GM10847 (cell line): ENCODE measurements around the gene FECH.

Experiments
- POLR2A ChIP-seq: IDR thresholded peaks from 2 replicates; pipeline ENCODE4 v1.6.1; 2011; ENCODE audit not compliant: insufficient read length; ENCODE audit errors: extremely low read depth

FECH gene

GRCh38 chr18:57550510-57550909, 36.0 kb downstream of the FECH start:
- no peak for TF ChIP-seq POLR2A

GRCh38 chr18:57547260-57547659, 39.2 kb downstream of the FECH start:
- no peak for TF ChIP-seq POLR2A

DNA sequence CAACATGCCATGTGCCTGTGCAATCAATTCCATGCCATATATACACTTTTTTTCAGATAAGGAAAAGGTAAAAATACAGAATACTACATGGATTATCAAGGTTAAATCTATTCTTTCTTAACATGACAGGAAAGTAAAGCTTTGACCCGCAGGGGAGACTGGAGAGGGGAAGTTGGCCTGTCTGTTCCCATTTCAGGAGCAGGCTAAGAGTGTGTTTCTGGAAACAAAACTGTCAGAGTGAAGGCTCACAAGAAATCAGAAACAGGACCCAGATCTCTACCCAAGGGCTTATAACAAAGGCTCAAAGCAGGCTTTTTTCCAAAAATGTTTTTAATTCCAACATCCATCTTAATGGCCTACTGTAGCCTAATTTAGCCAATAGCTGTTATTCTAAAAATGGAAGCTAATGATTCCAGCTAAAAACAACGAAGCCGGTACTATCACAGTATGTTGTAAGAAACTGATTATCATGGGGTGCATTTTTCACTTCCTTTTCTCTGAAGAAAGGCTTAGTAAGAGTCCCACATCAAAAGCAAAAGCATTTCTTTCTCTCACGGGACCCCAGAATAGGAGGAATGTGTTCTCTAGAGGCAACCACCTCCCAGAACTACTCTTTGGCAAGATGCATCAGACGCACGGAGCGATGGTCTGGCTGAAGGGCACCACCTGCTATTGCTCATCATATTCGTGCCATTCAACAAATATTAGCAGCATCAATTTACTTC, 41.4 kb downstream of the FECH start:
- TF ChIP-seq POLR2A, result no peak

GRCh38 chr18:57543560-57543959, 42.9 kb downstream of the FECH start:
- no peak for TF ChIP-seq POLR2A

- TF ChIP-seq POLR2A, result no peak
Measured at GRCh38 chr18:57542812-57543427, 43.6 kb downstream of the FECH start.

GRCh38 chr18:57542126-57542525, 44.4 kb downstream of the FECH start:
- TF ChIP-seq POLR2A, result no peak

DNA sequence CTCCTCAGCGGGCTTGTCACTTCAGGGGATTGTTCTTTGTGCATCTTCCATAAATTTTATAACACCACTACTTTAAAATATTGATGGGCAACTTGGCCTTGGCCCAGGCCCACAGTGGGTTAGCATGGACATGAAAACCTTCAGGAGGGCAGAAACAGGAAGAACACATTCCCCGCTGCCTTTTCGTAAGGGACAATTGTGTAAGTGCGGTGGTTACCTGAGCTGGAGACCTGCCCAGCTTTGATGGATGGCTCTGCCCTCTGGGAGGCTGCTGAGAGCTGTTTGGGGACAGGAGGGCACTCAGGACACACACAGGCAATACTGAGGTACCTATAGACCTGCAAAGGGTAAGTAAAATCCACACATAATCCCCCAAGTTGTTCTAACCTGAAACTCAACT, 46.8 kb downstream of the FECH start:
- no peak for TF ChIP-seq POLR2A

DNA sequence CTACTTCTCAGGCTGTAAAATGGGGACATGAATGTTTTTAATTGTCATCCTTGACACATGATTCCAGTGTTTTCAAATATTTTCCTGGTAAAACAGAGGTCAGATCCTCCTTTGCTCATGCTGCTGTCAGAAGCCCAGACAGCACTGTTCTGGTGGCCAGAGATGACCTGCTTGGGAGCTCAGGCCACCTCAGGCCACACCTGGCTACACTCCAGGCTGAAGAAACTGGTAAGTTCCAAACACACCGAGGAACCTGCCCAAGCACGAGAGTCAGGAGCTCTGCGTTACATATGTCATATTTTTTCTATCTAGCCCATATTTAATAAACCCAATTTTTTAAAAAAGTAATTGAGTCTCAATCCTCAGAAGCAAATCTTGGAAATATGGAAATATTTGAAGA, 47.9 kb downstream of the FECH start:
- TF ChIP-seq POLR2A, result no peak

DNA sequence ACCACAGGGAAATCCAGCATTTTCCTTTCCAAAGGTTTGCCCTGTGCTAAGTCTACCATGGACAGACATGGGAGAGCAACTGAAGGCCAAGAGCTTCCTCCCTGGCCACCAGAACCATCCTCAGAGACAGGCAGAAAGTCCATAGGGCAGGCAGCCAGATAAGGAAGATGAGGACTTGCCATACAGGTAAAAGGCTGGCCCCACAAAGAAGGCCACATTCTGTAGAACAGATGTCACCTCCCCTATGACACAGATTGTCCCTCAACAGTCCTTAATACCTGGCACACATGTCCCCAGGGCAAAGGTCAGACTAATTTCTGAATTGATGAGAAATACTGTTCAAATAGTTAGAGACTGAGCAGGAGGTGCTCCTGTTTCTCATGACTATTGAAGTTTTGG, 52.0 kb downstream of the FECH start:
- TF ChIP-seq POLR2A, result no peak

- no peak for TF ChIP-seq POLR2A
Measured at GRCh38 chr18:57533868-57534510, 52.5 kb downstream of the FECH start.

DNA sequence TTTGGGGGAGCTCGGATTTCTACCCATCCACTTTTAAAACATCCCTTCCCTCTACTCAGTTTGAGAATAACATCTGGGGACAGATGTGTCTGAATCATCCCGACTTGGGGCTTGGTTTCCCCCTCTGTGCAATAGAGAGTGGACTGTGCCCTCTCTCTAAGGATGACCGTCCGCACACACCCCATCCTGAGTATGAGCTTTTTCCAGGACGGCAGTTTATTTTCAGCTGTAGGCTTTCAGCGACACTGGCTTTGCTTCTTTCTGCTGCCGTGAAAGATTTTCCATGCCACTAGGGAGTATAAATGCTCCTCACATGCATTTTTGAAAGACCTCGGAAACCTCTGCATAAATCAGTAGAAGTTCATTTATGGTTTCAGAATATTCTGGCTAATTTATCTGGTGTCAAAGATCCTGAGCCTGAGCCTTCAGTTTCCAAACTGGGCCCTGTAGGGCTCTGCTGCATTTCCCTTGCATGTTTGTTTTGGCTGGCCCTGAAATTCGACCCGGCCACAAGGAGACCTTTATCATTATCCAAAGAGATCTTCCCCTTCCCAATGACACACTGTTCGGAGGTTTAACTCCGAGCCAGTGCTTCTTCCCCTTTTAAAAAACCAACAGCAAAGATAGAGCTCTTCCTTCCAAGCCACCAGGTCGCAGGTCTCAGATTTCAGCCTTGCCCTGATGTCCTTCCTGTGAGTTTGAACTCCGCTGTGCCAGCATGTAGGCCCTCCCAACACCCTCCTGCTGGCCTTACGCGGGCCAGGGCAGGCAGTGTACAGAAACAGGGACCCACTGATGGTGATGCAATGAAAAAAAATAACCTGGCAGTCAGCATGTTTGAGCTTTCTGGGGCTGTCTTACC, 53.3 kb downstream of the FECH start:
- TF ChIP-seq POLR2A, result no peak

- TF ChIP-seq POLR2A, result no peak
Measured at GRCh38 chr18:57529151-57529550, 57.4 kb downstream of the FECH start.

GRCh38 chr18:57527556-57528229, 58.8 kb downstream of the FECH start:
- TF ChIP-seq POLR2A, result no peak

DNA sequence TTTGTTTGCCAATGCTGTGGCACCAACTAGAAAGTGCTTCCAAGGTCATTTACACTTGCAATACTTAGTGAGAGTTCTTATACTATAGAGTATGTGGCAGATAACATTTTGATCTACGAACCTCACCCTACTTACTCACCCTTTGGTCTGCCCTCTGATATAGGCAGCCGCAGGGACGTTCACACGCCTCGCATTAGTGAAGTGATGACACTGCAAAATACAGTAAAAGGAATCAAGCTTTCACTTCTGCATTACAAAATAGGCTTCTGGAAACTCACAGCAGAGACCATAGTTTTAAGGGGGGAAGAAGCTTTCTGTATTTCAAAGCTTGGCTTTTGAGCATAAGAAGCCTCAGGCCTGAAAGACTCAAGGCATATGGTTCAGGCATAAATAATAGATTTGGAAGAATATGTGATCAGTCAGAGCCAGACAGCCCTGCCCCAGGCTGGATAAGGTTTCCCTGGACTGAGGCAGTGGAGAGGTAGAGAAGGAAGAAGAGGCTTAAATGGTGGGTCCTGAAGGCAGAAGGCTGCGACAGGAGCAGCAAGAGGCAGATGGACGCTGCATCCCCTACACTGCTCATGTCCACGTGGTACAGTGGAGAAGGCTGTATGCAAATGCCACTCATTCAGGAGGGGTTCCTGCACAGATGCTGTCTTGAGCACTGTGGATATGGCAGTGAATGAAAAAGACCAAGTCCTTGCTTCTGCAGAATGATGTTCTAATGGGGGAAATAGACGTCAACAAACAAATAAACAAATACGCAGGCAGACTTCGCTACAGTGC, 63.1 kb downstream of the FECH start:
- TF ChIP-seq POLR2A, result no peak
